Left renal cortex interstitium (tissue), 4 donors: Measurements from ENCODE around the gene NADSYN1. TPM values are rescaled to one million over a fixed set of nuclear protein-coding genes. Genes with fewer than 3 reads are reported as not detected.

Experiments used
- DNase-seq, 4 donors: peaks; one replicate each; pipeline ENCODE4 v3.0.0-alpha.2; 2013; ENCODE audit warnings: low read depth in 4 of 4, low spot score in 2 of 4, missing footprints in 1 of 4
- polyA plus RNA-seq, 4 donors: library from polyadenylated mRNA; unstranded; fragments of 120-200 nt; gene quantifications; one replicate each; pipeline ENCODE4 v1.2.1, GENCODE V29; 2013; ENCODE audit not compliant: insufficient read length in 4 of 4

Gene NADSYN1
- polyA plus RNA-seq, 4 donors = 33.0 to 64.2 (median 47.8) TPM

GRCh38 chr11:71542879-71543777, 90.1 kb downstream of the NADSYN1 start:
- no peak for DNase-seq

GRCh38 chr11:71543866-71544265, 90.9 kb downstream of the NADSYN1 start:
- DNase-seq = no peak

- DNase-seq = no peak
Measured at GRCh38 chr11:71544525-71545214, 91.7 kb downstream of the NADSYN1 start.

- no peak for DNase-seq
Measured at GRCh38 chr11:71545405-71545966, 92.5 kb downstream of the NADSYN1 start.

- DNase-seq = no peak
Measured at GRCh38 chr11:71548120-71548519, 95.1 kb downstream of the NADSYN1 start, which contains the start of gene KRTAP5-9. TSS of gene KRTAP5-9 (plus strand) at chr11:71548420. CDS start at chr11:71548658, 238 bp downstream.

GRCh38 chr11:71548716-71549151, 95.7 kb downstream of the NADSYN1 start:
- no peak for DNase-seq

Other genes with a start within 250 kb of the NADSYN1 start
- gene SHANK2, start 200.6 kb upstream of the NADSYN1 start, polyA plus RNA-seq = 10 to 100 TPM; 26.1 to 37.7 (median 32.4) TPM
- 10 to 100 TPM; 36.2 to 44.6 (median 38.0) TPM for gene DHCR7, start 4.8 kb upstream of the NADSYN1 start, polyA plus RNA-seq
- under 1 TPM in 3 of 4 donors, not detected in 1; 0.10 to 0.33 (median 0.25) TPM for gene KRTAP5-7, start 74.1 kb downstream of the NADSYN1 start, polyA plus RNA-seq
- 1 to 10 TPM in 1 of 4 donors, under 1 TPM in 3; 0.30 to 1.3 (median 0.61) TPM for gene KRTAP5-8, start 84.8 kb downstream of the NADSYN1 start, polyA plus RNA-seq
- under 1 TPM; 0.34 to 0.79 (median 0.47) TPM for gene KRTAP5-9, start 95.2 kb downstream of the NADSYN1 start, polyA plus RNA-seq
- gene KRTAP5-10, start 112.4 kb downstream of the NADSYN1 start, polyA plus RNA-seq = under 1 TPM; 0.23 to 0.39 (median 0.31) TPM
- not detected for gene KRTAP5-11, start 129.7 kb downstream of the NADSYN1 start, polyA plus RNA-seq